Measurements from ENCODE around the gene ZNF438.
"Not testable (repeated sequence)": the region's sequence is repeated elsewhere in the genome, so short reads cannot be mapped to it uniquely, and the experiment has no call there.

ZNF438 gene, protein sequence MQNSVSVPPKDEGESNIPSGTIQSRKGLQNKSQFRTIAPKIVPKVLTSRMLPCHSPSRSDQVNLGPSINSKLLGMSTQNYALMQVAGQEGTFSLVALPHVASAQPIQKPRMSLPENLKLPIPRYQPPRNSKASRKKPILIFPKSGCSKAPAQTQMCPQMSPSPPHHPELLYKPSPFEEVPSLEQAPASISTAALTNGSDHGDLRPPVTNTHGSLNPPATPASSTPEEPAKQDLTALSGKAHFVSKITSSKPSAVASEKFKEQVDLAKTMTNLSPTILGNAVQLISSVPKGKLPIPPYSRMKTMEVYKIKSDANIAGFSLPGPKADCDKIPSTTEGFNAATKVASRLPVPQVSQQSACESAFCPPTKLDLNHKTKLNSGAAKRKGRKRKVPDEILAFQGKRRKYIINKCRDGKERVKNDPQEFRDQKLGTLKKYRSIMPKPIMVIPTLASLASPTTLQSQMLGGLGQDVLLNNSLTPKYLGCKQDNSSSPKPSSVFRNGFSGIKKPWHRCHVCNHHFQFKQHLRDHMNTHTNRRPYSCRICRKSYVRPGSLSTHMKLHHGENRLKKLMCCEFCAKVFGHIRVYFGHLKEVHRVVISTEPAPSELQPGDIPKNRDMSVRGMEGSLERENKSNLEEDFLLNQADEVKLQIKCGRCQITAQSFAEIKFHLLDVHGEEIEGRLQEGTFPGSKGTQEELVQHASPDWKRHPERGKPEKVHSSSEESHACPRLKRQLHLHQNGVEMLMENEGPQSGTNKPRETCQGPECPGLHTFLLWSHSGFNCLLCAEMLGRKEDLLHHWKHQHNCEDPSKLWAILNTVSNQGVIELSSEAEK

DNA sequence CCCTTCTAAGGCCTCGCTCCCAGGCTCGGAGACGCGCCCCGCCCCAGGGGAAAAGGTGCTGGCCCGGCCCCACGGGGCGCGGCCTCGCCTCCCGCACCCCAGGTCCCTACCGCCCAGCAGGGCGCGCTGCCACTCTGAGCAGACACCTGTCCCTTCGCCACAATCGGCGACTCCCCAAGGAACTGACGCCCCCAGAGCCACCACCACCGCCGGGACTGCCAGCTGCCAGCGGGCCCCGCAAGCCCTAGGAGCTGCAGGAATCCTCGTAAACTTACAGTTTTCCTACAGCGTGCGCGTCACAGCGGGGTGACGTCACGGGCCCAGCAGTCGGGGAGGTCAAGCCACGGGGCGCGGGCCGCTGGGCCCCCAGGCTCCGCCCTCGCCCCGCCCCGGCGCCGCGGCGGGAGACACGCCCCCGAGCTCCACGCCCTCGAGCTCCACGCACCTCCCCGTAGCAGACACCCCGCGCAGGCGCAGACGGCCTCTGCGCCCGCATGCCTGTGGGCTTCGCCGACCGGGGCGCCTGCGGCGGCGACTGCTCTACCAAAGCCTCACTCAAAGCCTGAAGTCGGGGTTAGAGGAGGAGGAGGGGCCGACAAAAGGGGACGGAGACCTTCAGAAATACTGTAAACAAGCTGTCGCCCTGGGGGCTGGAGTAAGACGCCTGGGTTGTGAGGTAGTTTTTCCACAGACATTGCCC lies at the start of gene ZNF438:
Gene ZNF438, minus strand, starts transcription at position 308 of the 700 bp plus-strand sequence. CDS start 154,831 bp downstream, outside the sequence.
- peak within 1 kb of the TSS; percentile 71 for H3K4me3 ChIP-seq (ENCODE audit: low read depth, low read length)

DNA sequence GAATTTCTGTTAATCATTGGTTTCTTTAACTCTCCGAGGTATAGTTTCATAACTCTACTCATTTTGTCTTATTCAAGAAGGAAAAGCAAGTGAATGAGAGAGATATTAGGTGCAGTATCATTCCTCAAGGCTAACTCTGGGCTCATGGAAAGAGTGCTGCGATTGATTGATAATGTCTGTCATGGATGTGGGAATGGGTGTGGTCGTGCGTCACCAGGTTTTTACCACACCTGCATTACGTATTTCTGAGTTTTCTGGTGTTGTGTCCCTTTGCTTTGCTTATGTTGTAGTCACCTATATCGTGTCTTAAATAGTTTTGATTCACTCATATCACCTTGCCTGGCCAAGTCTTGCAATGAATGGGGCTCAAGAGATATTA lies 44.9 kb upstream of the ZNF438 start:
- no peak overlapping the region for H3K4me3 ChIP-seq (ENCODE audit: low read depth, low read length)

DNA sequence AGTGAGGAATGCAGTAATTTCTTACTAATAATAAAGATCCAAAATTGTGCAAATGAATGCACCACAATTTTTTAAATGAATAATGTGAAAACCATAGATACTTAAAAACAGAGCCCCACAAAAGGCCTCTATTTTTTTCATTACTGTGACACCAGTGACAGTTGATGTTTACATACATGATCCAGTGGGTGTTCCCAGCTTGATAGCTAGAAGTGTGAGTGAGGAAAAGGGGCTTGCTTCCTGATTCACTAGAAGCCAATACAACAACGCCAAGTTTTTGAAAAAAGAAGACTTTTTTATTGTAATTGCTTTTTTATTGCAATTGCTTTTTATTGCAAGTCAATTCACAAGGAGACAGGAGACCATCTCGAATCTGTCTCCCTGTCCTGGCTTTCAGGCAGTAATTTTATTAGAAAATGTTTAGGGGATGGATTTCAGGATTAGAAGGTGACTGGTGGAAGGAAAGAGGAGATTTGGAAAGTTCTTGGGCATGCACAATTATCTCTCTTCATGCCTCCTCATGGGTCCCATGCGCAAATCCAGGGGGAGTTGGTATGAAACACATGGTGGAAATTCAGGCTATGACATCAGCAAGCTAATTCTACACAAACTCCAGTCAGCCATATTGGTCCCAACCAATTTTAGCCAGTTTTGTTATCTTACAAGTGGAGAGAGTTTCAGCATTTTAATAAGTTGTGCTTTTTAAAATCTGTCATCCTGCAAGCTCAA lies 44.4 kb upstream of the ZNF438 start:
- H3K4me3 ChIP-seq (ENCODE audit: low read depth, low read length): no peak overlapping the region

DNA sequence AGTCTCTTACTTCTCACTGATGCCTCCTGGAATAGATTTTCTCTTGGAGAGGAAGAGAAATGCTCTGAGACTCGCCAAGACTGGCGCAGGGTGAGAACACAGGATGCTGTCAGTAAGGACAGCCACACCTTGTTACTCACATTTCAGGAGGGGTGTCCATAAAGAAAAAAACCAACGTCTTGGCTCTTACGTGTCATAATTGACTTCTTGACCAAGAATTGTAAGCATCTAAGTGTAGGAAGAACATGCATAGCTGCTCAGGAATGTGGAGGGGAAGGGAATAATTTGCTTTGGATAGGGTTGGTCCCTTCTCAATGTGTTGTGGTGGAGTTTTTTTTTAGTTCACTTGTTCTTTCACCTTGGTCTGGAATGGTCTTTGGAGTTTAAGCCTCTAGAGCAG lies 43.8 kb upstream of the ZNF438 start:
- no peak overlapping the region for H3K4me3 ChIP-seq (ENCODE audit: low read depth, low read length)

DNA sequence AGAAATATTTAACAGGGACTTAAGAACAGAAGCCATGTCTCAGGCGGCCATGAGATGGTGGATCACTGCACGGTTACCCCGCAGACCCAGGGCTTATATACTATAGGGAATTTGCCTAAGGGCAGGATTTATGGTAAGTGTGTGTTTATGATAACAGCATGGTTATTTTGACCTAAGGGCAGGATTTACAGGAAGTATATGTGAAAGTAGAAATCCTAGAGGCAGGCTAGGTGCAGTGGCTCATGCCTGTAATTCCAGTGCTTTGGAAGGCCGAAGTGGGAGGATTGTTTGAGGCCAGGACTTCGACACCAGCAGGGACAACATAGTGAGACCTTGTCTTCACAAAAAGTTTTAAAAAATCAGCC lies 43.0 kb upstream of the ZNF438 start:
- H3K4me3 ChIP-seq (ENCODE audit: low read depth, low read length): no peak overlapping the region

DNA sequence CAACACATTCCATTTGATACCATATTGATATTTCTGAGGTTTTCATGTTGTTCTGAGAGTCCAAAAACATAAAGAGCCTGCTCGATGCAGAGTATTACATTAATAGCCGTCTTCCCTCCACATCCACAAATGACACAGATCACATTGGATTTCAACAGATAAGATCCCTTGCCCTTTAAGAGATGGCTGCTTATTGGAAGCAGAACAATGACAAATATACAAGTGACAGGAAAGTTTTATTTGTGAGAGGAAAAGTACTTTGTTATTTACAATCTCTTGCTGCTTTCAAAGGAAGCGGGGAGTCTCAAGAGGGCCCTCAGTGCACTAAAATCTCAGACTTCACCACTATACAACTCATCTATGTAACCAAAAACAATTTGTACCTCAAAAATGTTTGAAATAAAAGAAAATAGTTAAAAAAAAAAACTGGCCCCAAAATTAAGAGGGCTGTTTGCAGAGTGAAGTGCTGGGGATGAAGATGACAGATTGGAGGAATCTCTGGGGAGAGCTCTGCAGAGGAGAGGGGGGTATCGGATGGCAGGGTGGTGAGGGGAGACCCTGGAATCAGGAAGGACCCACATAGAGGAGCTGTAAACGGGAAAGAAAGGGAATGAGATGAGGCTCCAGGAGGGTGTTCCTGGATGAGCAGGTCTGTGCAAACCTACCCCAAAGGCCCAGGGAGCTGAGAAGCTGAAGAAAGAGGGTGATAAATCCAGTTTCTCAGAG lies 42.5 kb upstream of the ZNF438 start:
- no peak overlapping the region for H3K4me3 ChIP-seq (ENCODE audit: low read depth, low read length)

DNA sequence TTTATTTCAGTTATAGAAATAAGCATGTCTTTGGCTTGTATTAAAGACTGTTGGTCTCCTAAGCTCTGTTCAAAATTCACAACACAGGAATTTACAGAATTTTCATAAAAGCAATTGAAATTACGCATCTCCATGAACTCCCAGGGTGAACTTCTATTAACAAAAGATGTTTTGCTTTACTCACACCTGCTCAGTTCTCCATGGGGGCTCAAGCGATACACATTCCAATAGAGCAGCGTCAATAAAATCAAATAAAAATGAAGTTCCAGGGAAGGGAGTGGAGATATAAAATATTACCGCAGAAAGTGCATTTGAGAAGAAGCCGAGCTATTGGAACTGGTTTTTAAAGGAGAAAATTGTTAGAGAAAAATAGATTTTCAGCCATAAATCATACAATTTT lies 41.5 kb upstream of the ZNF438 start:
- no peak overlapping the region for H3K4me3 ChIP-seq (ENCODE audit: low read depth, low read length)

DNA sequence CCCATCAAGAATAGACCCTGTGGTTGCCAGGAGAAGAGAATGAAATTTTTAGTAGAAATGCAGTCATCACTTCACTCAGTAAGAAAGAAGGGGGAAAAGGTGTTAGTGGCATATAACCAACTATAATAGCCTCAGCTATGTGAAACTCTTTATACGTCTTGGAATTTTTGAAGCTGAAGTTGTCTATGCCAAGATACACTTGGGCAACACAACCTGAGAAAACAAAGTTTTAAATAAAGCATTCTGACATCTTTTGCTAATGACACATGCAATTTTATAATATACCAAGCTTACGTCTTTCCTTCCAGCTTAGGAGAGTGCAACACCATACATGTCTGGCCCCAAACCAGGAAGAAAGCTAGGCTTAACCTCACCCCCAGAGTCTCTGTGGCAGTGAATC lies 40.8 kb upstream of the ZNF438 start:
- H3K4me3 ChIP-seq (ENCODE audit: low read depth, low read length): no peak overlapping the region

DNA sequence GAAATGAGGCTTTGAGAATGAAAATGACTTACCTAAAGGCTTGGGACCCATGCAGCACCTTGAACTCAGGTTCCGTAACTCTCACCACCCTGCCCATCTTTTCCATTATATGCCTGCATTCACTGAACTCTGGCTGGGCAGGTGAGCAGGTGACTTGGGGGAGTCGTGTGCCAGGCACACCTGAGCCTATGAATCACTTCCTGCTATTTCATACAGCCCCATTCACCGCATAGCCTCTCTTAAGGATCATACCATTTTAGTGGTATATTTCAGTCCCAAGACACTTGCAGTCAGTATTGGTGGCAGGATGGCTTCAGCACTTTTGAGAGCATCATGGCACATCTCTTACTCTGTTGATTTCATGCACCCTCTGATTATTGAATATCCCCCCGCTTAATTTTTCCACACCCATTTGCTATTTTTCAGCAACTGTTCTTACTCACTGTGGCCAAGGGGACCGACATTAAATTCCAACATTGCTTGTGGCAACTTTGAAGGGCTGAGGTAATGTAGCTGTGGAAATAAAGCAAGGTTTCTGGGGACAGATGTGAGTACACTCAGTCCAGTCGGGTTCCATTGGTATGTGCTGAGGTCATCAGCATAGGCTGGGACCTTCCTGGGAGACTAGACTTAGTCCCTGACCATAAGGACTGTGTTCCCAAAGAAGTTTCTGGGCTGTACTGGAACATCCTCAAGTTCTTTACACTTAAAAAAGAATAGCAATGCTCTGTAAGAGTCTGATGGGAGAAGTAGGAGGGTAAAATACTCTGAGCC lies 39.8 kb upstream of the ZNF438 start:
- no peak overlapping the region for H3K4me3 ChIP-seq (ENCODE audit: low read depth, low read length)

DNA sequence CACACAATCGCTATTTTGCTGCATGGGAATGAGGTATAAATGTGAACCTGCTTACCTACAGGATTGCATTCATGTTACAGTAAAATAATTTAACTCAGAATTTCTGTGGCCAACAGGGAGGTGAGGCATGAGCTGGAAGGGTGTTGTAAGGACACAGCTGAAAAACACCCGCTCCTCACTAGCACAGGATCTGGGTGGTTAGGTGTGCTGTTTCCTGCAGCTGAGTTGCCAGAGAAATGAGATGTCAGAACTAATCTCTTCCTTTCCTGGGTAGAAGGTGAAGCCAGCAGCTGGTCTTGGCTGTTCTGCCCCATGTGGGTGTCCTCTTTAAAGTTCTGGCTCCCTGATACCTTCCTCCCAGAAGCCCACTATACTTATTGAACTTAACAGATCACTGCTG lies 39.0 kb upstream of the ZNF438 start:
- no peak overlapping the region for H3K4me3 ChIP-seq (ENCODE audit: low read depth, low read length)

DNA sequence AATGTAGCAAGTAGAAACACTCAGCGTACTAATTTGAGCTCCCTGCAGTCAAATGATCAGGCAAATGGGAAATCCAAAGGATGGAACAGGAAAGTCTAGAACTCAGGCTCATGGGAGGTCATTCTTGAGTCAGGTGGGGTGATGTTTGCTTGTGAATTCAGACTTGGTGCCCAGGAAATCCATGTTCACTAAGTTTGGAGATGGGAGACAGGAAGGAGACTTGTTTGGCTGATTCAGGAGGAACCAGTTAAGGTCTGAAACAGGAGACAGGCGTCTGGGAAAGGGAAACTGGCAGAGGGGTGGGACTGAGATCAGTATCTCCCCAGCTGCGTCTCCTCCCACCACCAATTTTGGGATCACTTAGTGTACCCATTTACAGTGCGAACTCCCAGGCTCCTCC lies 38.4 kb upstream of the ZNF438 start:
- H3K4me3 ChIP-seq (ENCODE audit: low read depth, low read length): no peak overlapping the region

DNA sequence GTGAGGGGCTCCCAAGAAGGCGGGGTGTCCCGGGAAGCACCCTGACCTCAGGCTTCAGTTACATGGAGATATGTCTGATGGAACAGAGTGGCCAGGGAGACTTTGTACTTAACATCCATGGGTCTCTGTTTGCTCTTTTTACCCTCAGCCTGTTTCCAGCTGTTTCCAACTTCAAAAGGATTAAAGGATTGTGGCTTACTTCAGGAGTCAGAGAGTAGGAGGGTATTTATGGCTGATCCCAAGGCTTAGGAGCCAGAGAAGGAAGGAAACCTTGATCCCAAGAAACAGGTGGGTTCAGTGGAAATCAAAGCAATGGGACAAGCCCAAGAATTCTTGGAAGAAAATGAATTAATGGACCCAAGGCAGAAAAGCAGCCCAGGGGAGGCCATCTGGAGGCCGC lies 37.7 kb upstream of the ZNF438 start:
- H3K4me3 ChIP-seq (ENCODE audit: low read depth, low read length): no peak overlapping the region

DNA sequence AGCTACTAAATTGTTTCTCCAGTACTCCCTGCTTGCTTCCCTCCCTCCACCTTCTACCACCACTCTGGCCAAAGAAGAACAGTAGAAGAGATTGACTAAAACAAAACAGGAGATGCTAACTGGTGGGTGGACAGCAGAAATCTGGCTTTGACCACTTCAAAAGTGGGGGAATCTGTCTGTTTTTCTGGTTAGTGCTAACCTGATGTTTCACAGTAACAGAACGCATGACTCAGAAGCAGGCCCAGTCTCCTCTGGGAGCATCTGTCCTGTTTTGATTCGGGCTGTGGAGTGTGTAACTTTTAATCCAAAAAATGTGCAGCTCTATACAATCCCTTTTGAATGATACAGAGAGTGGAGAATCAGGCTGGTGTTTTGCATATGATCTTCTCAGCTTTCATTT lies 32.7 kb upstream of the ZNF438 start:
- H3K4me3 ChIP-seq (ENCODE audit: low read depth, low read length): no peak overlapping the region

DNA sequence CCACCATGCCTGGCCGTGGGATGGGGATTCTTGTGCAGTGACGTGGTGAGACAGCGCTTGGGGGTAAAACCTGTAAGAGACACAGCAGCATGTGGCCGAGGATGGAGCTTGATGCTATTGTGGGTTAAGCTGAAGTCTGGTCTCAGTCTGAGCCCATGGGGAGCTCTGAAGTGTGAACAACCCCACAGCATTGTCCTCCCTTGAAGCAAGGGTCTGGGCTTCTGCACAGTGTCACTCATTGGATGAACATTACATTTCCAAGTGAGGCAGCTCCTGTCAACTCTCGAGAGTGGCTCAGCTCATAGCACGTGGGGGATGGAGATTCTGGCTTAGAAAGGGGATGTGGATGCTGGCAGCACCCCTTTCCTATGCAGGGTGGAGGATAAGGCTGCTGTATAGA lies 32.2 kb upstream of the ZNF438 start:
- no peak overlapping the region for H3K4me3 ChIP-seq (ENCODE audit: low read depth, low read length)

DNA sequence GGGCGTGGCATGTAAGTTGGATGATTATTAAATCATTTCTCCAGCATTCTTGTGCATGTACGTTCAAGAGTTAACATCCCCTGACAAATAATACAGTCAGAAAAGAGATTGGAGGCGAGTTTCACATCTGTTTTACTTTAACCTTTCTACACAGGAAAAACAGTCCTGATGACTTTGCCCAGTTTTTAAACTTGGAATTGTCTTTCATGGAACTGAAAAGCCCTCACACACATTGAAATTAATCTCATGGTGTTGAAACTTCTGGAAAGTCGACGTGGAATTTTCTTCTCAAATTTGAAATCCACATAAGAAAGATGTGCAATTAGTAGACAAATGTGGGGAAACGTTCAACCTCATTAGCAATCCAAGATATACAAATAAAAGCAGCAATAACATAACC lies 31.2 kb upstream of the ZNF438 start:
- H3K4me3 ChIP-seq (ENCODE audit: low read depth, low read length): no peak overlapping the region

DNA sequence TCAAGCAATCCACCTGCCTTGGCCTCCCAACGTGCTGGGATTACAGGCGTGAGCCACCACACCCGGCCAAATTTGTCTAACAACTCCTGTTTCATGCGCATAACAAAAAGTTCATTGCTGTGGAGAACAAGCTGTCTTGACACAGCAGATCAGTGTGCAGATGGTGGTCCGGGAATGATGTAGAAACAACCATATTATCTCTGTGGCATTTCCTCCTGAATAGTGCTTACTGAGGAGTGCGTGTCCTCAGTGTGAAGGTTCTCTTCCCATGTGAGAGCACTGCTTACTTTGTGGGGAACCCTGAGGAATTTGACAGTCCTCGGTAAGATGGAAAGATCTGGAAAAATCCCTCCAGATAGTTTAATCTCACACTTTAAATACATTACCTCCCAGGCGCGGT lies 30.3 kb upstream of the ZNF438 start:
- no peak overlapping the region for H3K4me3 ChIP-seq (ENCODE audit: low read depth, low read length)

DNA sequence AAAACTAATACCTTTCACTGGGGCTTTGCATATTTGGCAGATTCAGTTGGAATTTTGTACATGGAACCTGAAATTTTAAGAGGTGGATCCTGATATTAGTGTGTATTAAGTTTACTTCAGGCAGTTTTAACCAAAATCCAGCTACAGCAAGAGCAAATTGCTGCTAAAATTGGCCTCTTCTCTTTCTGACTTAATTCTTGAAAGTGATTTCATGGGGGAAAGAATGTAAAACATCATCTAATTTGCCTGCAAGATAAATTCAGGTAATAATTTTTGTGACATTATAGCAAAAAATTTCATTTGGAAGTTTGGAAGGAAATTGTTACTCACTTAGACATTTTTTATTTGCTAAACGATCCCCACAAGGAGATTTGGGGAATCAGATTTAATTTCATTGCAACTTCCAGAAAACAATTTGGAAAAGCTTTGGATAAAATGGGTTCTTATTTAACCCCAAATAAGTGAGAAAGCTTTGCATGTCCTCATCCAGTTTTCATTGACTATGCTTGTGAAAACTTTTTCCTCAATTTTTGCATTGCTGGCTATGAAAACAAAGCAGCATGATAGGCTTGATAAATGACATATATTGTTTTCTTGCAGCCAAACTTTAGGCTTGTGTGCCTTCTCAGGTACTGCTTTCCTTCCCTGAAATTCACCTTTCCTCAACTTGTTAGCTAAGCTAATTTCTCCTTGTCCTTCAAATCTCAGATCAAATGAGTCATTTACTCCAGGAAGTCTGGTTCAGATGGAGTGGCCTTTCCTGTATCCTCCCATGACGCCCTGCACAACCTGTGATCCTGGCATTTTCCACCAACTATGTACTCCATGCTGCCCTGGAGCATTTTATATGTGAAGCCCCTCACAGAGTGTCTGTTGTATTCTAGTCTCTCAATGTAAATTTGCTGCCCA lies 27.4 kb upstream of the ZNF438 start:
- H3K4me3 ChIP-seq (ENCODE audit: low read depth, low read length): no peak overlapping the region

DNA sequence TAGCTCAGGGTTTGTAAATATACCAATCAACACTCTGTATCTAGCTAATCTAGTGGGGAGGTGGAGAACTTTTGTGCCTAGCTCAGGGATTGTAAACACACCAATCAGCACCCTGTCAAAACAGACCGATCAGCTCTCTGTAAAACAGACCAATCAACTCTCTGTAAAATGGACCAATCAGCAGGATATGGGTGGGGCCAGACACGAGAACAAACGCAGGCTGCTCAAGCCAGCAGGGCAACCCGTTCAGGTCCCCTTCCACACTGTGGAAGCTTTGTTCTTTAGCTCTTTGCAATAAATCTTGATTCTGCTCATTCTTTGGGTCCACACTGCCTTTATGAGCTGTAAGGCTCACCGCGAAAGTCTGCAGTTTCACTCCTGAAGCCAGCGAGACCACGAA lies 25.0 kb upstream of the ZNF438 start:
- H3K4me3 ChIP-seq (ENCODE audit: low read depth, low read length): not testable (repeated sequence)
